Skeletal muscle cell (primary cell): ENCODE results near the gene TNNI3K.

Experiments used
- DNase-seq: peaks from one replicate; pipeline ENCODE4 v3.0.0-alpha.2; 2010; ENCODE audit warnings: low read depth
- H3K4me3 ChIP-seq: 2 replicates; pipeline ENCODE4 v1.5.1; 2011; ENCODE audit warnings: low read depth, mild to moderate bottlenecking, control low read depth, low read length, moderate library complexity

The TNNI3K gene

GRCh38 chr1:74426208-74426937, 191.2 kb downstream of the TNNI3K start:
- H3K4me3 ChIP-seq = no peak overlapping the region
- no peak for DNase-seq

DNA sequence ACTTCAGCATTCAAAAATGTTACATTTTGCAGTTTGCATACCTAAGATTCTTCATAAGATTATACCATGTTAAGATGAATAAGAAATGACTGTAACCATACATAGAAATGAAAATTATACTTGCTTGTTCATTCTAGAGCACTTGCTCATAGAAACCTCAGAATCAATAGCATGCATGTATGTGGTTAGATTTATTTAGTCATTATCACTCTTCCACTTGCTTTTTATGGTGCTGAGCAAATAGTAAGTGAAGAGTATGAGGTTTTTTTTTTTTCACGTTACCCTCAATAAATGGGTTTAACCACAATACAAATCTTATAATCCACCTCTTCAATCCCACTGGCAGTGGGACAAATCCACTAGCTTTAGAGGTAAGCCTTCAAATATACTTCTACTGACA, 192.5 kb downstream of the TNNI3K start:
- DNase-seq = no peak
- H3K4me3 ChIP-seq = no peak overlapping the region

DNA sequence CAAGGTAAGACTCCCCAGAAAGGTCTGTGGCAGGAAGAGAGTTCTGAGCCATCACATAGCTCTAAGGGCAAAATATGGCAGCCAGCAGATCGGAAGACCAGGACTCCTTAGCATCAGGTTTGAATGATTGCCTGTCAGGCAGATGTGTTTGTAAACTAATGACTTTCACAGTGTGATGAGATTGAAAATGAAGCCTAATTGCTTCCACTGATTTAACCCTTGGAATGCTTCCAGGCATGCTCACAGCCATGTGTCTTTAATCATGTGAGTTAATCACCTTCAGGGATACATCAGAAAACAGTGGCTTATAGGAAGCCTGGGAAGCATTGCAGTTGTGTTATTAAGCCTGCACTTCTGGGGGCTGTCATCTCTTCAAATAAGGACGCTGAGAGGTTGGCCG, 194.4 kb downstream of the TNNI3K start:
- H3K4me3 ChIP-seq = no peak overlapping the region
- no peak for DNase-seq

DNA sequence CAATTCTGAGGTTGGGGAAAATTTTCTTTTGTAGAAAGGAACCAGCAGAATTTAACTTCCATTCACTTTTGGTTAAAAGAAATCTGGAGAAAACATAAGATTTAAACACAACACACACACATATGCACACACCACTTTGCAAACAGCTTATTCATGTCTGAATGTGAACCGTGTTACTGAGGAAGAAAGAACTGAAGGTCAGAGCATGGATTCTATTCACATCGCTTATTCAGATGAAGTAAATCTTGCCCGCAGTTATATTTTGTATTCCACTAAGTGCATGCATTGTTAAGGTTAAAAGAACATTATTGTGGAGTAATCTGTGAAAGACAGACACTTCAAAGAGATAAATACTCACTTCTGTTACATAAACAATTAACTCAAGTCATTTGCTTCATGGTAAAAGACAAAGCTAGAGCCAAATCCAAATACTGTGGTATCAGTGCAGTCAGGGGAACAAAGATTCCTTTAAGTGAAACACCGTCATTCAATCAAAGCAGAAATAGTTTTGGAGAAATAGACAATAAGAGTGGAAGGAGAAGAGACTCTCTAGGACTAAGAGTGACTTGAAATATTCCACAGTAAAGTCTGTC, 195.3 kb downstream of the TNNI3K start:
- DNase-seq = no peak
- no peak overlapping the region for H3K4me3 ChIP-seq

DNA sequence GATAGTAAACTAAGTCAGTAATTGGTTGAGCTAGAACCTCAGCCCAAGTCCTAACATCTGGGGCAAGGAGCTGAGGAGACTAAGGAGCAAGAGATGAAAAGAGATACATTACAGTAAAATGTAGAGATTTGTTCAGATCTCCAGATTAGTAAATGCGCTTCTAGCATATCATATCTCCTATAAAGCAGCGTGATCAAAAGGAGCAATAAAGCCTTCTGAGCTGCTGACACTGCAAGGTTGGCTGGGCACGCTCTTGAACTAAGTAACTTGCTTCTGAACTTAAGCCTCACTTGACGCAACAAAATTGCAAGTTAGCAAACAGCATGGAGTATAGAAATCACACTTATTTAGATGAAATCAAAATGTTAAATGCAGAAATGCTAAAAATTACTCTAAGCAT, 196.3 kb downstream of the TNNI3K start:
- DNase-seq = no peak
- no peak overlapping the region for H3K4me3 ChIP-seq

- no peak overlapping the region for H3K4me3 ChIP-seq
- no peak for DNase-seq
Observed at GRCh38 chr1:74432325-74432724, 197.1 kb downstream of the TNNI3K start.

DNA sequence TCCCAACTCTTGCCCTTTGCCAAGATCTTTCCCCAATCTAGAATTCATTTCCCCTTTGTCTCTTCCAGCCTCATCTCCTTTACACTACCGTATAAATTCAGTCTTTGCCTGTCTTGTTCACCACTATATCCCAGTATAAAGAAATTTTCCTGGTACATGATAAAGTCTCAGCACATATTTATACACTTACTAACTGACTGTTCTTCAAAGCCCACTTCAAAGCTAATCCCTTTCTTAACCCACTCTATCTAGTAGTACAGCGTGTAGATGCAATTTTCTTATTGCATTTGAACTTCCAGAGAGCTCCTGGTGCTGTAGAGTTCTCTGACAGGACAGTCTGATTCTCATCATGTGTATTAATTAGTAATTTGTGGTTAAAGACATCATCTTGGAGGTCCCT, 199.1 kb downstream of the TNNI3K start:
- DNase-seq = no peak
- no peak overlapping the region for H3K4me3 ChIP-seq

GRCh38 chr1:74436078-74436477, 200.9 kb downstream of the TNNI3K start:
- DNase-seq = no peak
- no peak overlapping the region for H3K4me3 ChIP-seq

- DNase-seq = no peak
- H3K4me3 ChIP-seq = no peak overlapping the region
Observed at GRCh38 chr1:74437035-74437434, 201.8 kb downstream of the TNNI3K start.

DNA sequence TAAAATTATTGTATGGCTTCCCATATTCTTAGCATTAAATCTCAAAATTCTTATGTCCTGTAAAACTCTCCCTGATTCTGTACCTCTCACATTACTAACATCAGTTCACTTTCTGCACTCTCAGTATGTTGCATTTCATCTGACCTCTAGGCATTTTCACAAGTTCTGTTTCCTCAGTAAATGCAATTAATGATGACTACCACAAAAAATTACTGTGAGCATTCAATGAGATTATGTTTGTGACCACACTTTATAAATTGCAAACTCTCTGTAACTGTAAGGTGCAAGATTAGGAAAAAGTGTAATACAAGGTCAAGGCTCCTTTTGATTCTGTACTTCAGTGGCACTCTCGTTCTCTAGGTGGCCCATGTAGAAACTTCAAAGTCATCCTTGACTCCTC, 216.8 kb downstream of the TNNI3K start:
- no peak overlapping the region for H3K4me3 ChIP-seq
- DNase-seq = no peak

DNA sequence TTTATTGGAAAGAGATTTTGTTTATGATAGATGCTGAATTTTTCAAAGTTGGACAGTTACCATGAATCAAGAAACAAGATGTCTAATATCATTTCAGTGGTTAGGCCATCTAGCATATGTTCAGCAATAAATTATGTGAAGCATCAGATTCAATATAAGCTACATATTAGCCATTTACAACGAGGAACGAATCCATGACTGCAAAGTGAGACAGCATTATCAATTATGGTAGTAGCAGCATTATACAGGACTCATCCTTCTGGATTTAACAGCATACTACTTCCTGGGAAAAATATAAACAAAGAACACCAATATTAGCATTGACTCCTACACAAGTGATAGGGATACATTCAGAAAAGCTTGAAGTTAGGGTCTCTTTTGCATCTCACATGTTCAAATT, 218.1 kb downstream of the TNNI3K start:
- no peak overlapping the region for H3K4me3 ChIP-seq
- DNase-seq = no peak

GRCh38 chr1:74455390-74455789, 220.2 kb downstream of the TNNI3K start:
- DNase-seq = no peak
- no peak overlapping the region for H3K4me3 ChIP-seq

- no peak for DNase-seq
- H3K4me3 ChIP-seq = no peak overlapping the region
Observed at GRCh38 chr1:74457253-74457652, 222.1 kb downstream of the TNNI3K start.

GRCh38 chr1:74463333-74463988, 228.3 kb downstream of the TNNI3K start:
- DNase-seq = peak; percentile 37
- H3K4me3 ChIP-seq = no peak overlapping the region

DNA sequence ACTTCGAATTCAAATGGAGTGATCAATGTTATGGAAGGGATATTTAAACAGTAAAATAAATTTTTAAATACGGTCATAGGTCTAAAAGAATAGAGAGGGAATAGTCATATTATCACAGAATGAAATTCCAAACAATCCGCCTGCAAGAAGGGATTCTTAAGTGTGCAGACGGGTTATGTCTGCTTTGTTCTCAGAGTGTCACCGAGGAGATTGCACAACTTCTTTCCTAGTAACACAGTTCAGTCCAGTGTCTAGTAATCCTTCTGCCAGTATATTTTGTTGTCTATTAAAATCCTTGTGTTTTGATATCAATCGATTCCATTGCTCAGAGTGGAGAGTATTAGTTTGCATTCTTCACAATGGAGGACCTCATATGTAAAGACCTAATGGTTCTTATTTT, 228.8 kb downstream of the TNNI3K start:
- H3K4me3 ChIP-seq = no peak overlapping the region
- DNase-seq = no peak

GRCh38 chr1:74465193-74465681, 230.1 kb downstream of the TNNI3K start:
- H3K4me3 ChIP-seq = no peak overlapping the region
- DNase-seq = no peak

GRCh38 chr1:74467786-74468377, 232.7 kb downstream of the TNNI3K start:
- no peak overlapping the region for H3K4me3 ChIP-seq
- DNase-seq = no peak

DNA sequence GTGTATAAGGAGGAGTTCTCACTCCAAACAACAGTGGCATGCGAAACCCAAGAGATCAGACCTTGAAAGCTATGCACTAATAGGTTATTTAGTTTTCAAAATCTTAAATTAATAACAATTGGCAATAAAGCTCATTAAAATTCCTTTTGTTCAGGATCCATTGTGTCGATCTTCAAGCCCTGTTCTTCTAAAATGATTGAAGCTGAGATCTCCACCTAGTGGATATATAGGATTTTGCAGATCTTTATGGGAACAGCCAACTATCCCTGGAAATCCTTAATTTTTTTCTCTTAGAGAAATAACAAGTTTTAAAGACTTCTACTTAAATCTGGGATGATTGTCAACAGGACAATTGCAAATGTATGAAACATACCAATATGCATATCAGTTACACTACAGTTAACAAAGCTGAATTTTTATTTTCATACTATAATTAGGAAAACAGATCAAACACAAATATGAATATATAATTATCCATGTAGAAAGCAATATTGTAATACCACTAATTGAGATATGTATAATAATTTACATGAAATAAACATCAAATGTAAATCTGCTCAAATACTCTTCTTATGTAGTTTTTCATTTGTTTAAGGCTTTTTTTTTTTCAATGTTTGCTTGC, 233.9 kb downstream of the TNNI3K start:
- DNase-seq = no peak
- H3K4me3 ChIP-seq = no peak overlapping the region

DNA sequence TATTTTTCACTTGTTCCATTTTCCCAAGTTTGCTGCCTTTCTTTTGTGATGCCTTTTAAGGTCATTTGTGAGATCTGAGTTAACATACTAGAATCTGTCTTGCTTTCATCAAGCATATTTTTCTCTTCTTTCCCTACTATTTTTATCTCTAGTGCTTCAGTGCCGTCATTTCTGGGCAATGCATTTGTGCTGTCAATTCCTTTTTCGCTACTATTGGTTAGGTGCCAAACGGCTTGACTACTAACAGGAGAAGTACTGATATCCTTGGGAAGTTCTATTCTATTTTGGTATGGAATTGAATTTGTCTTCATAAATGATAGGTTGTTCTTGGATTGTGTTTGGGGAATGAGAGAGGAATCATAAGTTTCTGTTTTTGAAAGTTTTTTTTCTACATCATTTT, 235.1 kb downstream of the TNNI3K start:
- no peak overlapping the region for H3K4me3 ChIP-seq
- DNase-seq = no peak

GRCh38 chr1:74470936-74471335, 235.7 kb downstream of the TNNI3K start:
- DNase-seq = no peak
- no peak overlapping the region for H3K4me3 ChIP-seq
